IPS-NIHi7 (cell line): ENCODE results near the gene GLI2.

Source experiments
- DNase-seq: peaks from one replicate; pipeline ENCODE4 v3.0.0; 2012; ENCODE audit warnings: mixed read lengths; ENCODE audit errors: extremely low spot score

Gene GLI2

GRCh38 chr2:120712180-120712681, 23.4 kb upstream of the GLI2 start:
- no peak for DNase-seq

DNA sequence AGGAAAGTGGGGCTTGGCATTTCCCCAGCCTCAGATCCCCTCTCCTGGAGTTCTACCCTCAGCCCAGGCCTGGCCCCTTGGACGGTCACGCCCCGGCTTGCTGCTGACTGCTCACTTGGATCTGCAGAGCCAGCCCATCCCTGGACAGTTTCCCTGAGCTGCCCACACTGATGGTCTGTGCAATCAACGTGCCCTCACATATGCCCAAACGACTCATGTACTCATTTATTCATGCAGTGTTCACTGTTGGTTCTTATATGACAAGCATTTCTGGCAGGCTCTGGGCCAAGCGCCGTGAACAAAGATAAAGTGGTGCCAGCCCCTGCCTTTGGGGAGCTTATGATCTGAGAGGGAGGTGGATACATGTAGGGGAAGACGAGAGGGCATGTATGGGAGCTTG, 20.3 kb upstream of the GLI2 start:
- DNase-seq: no peak

- no peak for DNase-seq
These were observed 19.7 kb upstream of the GLI2 start for GRCh38 chr2:120715941-120716340.

DNA sequence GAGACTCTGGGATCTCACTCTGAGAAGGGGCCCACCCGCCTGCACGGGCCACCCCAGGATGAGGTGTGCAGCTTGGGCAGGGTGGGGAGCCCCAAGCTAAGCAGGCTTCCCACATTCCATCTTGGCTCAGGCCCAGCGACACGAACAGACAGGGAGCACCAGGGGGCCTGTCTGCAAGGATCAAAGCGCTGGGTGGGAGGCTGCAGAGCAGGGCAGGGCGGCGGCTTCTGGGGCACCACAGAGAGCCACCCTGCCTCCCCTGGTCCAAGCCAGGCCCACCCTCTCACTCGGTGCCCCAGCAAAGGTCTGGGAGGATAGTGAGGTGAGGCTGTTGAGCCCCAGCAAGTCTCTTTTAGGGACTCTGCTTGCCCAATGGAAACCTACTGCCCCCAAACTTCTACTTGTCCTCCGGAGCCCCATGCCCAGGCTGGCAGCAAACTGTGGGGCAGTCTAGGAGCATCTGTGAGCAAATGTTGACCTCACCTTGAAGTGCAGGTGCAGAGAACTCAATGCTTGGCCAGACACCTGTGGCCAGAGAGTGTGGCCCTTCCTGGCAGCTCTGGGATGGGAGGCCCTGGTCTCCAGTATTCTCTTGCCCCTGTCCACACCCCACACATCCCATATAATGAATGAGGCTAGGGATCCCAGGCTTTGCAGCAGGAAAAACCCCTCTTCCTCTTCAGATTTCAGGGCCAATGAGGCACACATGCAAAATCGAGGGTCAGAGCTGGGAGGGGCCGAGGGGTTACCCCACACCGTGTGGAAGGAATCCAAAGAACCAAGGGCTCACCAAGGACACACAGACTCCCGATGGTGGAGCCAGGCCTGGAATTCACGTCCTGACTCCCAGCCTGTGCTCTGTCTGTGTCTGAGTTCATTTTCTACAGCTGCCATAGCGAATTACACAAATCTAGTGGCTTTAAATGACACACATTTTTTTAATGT, 18.8 kb upstream of the GLI2 start:
- no peak for DNase-seq

DNA sequence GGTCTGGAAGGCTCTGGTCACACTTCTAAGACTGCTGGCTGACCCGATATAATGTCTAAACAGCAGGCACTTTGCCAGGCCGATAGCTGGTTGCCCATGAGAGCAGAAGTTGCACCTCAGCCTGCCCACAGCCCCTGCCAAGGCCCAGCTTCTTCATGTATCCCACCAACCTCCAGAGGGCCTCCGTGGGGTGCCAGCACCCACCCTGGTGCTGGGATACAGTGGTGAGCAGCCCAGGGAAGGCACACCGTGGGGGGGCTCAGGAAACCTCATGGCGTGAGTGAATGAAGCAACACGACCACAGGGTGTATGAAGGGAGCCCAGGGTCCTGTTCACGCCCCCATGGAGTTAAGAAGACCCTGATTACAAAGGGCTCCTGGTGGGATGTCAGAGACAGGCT, 16.2 kb upstream of the GLI2 start:
- DNase-seq: no peak

DNA sequence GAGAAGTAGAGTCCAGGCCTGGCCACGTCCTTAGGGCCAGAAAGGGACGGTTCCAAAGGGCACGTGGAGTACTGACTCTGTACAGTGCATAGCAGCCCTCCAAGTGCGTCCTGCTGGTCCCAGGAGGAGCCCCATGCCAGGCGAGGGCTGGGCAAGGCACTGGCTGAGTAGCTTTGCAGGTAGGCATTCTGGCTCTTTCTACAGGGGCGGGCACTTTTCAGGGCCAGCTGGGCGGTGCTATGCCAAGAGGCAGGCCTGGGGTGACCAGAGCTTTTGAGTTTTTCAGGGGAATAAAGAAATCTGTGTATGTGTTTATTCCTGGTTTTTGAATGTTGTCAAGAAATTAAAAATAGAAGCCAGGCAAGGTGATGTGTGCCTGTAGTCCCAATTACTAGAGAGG, 15.4 kb upstream of the GLI2 start:
- DNase-seq: no peak

- DNase-seq: no peak
These were observed 14.8 kb upstream of the GLI2 start for GRCh38 chr2:120720746-120721375.

- DNase-seq: no peak
These were observed 13.5 kb upstream of the GLI2 start for GRCh38 chr2:120722246-120722567.

DNA sequence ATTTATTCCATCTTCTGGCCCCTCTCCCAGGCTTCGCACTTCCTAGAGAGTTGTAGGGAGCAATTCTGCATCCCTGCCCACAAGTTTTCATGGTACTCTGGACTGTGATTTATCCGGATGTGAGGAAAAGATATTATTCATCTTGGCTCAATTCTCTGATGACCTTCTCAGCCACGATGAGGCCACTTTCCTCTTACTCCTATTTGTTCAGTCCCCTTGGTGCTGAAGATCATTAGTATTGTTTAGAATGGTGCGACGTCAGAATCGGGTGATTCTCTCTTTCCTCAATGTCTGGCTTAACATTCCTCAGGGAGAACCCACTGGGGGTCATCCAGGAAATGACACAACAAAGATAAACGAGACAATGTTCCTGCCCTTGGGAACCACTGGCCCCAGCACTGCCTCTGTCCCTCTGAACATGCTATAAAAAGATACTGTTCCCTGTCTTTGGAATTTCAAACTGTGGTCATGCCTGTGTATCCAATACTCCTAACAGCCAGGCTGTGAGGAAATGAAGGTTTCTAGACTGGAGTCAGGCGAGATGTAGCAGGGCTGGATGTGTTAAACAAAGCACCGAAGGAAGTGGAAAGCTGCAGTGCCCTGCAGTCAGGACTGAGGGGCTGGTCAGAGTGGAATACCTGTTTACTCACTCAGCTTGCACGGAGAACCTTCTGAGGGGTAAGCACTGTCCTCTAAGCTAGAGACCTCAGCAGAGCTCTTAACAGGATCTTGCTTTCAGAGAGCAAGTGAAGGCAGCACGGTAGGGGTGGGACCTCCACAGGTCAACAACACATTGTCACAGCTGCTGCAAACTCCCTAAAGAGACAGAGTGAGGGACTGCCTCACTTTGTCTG, 12.9 kb upstream of the GLI2 start:
- DNase-seq: no peak

DNA sequence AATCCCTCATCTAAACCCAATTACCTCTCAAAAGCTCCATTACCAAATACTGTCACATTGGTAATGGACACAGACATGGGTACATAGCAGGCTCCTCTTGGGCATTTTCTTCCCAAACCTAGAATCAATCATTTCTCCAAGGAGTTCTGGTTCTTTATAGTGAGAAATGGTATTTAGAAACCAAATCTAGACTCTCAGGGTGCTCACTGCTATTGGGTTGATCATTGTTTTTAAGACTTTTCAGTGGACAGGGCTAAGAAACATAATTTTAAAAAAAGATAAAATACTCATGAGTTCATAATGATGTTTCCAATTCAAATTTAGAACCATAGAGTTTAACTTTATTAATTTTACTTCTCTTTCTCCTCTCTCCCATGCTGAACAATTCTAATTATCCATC, 9.4 kb upstream of the GLI2 start:
- DNase-seq: no peak

DNA sequence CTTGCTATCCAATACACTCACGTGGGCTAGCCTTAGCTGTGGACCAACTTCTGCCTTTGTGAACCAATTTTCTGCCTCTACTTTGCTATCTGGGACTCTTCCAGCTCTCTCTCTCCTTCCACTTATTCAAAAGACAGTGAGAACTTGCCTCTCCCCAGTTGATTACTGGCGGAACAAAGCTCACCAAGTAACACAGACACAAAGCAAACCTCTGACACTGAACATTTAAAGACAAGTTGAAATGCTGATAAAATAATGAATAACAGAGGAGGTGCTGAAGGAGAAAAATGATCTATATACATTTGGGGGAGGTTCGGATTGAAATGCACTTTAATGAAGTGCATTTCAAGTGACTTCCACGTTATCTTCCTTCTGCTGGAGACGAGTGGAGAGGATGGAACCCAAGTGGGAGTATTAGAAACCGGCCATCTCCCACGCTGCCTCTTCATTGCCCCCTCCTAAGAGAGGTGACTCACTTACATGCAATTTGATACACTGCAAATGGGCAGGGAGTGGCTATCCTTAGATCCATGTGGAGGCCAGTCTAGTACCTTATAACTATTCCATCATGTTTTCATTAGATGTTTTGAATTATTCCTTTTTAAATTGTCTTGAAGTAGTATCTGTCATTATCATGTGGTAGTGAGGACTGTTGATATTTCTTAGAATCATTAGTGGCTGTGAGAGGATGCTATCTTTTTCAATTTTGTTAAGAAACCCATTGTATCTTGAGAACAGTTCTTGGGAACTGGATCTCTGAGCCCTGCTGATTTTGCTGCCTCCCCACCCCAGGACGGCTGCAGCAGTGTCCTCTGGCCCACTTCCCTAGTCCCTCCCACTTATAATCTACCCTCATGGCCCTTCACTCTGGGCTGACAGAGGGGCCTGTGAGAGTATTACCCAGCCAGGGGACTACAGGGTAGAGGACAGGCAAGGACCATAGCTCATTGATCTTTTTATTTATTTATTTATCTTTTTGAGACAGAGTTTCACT, 6.0 kb upstream of the GLI2 start:
- no peak for DNase-seq

GRCh38 chr2:120731175-120731574, 4.5 kb upstream of the GLI2 start:
- DNase-seq: no peak

GRCh38 chr2:120732506-120733237, 3.0 kb upstream of the GLI2 start:
- no peak for DNase-seq

DNA sequence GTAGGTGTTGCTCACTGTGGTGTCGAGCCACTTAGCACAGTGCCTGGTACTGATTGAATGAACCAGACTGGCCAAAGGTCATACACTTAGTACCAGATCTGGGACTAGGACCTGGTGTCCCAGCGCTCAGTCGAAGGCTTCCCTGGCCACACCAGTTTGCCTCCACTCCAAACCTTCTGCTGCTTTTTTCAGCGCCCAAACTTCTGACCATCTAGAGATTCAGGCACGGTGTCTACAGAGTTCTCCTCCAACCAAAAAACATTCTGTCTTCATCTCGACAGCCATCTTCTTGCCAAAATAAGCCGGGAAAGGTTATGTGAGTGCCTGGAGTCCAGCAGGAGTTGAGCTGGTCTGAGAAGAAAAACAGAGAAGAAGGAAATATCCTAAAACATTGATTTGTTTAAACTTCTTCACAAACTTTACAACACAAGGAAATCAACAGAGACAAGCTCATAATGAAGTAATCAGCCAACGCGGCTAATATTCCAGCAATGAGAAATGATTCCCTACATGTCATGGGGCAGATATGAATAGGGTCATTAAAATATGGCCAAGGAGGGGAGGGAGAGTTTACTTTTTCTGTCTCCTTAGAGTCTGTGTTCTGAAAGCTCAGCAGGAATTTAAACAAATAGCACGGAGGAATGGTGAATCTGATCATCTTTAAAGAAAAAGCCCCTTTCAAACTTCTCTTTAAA, 2.3 kb upstream of the GLI2 start:
- no peak for DNase-seq

DNA sequence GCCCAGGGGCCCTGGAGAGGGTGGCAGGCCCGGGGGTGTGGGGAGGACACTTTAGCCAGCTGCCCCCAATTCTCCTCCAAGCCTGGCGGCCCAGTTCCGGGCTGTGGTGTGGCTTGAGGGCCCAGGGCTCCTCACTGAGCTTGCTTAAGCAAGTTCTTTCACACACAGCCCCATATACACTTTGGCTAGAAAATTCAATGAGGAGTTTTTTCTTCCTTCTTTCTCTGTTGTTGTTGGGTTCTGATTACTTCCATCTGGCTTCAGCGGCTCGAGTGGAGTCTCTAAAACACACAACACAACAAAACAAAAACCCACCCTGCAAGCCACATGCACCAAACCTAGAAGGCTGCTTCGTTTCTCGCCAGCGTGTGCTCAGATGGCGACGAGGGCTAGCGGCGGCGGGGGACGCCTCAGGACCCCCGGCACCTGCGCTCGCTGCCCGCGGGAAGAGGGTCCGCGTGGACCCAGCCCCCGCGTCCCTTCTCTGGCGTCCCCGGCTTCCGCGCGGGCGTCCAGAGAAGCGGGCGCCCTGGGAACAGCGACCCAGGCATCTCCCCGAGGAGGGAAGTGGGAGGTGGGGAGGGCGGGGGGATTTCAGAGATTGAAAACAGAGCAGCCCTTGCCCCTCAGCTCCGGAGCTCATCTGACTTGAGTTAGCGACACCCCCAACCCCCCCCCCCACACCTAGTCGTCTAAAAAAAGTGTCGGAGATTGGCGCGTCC, 577 bp upstream of the GLI2 start:
- DNase-seq: no peak

- no peak for DNase-seq
These were observed 545 bp downstream of the GLI2 start for GRCh38 chr2:120736202-120736623.

DNA sequence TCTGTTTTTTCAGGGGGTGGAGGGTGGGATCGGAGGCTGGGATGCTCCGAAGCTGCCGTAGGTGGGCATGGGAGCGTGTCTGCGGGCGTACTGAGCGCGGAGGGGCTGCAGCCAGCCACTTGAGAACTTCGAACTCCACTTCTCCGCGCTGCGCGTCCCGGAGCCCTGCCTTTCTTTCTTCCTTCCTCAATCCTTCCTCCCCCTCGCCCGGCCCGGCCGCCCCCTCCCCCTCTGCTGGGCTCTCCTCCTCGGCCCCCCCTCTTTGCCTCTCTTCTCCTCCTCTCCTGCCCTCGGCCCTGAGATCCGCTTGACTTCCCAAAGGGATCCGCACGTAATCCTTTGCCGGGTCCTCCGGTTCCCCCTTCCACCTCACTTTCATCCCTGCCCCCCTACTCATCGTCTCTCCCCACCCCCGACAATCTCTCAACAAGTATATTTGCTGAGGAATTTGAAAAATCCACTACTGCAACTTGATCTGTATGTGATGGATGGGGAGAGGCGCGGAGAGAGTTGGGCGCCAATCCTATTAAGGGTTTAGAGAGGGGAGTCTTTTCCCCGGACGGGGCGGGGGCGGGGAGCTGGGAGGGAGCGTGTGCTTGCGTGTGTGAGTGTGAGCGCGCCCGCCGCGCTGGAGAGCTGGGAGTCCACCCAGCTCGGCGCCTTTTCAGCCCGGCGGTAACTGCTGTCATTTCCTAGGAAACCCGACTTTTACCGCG, 1.1 kb downstream of the GLI2 start:
- no peak for DNase-seq

- no peak for DNase-seq
These were observed 1.9 kb downstream of the GLI2 start for GRCh38 chr2:120737340-120738101.
